Measurements from ENCODE around the gene MBOAT2. TPM values are rescaled to one million over a fixed set of nuclear protein-coding genes. Genes with fewer than 3 reads are reported as not detected.

Gene MBOAT2
- polyA plus RNA-seq, 3 donors, result 53.0 to 71.6 (median 70.2) TPM

- DNase-seq, result no peak
Observed at GRCh38 chr2:8862230-8862629, 141.3 kb downstream of the MBOAT2 start.

GRCh38 chr2:8861797-8862196 lies 141.7 kb downstream of the MBOAT2 start:
- DNase-seq, result no peak

GRCh38 chr2:8860239-8860638 lies 143.2 kb downstream of the MBOAT2 start:
- no peak for DNase-seq

GRCh38 chr2:8858910-8859309 lies 144.6 kb downstream of the MBOAT2 start:
- DNase-seq, result no peak

GRCh38 chr2:8858264-8858663 lies 145.2 kb downstream of the MBOAT2 start:
- no peak for DNase-seq

GRCh38 chr2:8857709-8858108 lies 145.8 kb downstream of the MBOAT2 start:
- DNase-seq, result peak; percentile 44

- no peak for DNase-seq
Observed at GRCh38 chr2:8856176-8856575, 147.3 kb downstream of the MBOAT2 start.

GRCh38 chr2:8855010-8855409 lies 148.5 kb downstream of the MBOAT2 start:
- no peak for DNase-seq

GRCh38 chr2:8853426-8853825 lies 150.1 kb downstream of the MBOAT2 start:
- DNase-seq, result no peak

GRCh38 chr2:8851811-8852560 lies 151.5 kb downstream of the MBOAT2 start:
- DNase-seq, result no peak

GRCh38 chr2:8850845-8851487 lies 152.5 kb downstream of the MBOAT2 start:
- no peak for DNase-seq

- no peak for DNase-seq
Observed at GRCh38 chr2:8849327-8849726, 154.2 kb downstream of the MBOAT2 start.

GRCh38 chr2:8848328-8849100 lies 155.0 kb downstream of the MBOAT2 start:
- peak; percentile 55 for DNase-seq

- no peak for DNase-seq
Observed at GRCh38 chr2:8847400-8847799, 156.1 kb downstream of the MBOAT2 start.

- no peak for DNase-seq
Observed at GRCh38 chr2:8841932-8842331, 161.6 kb downstream of the MBOAT2 start.

- DNase-seq, result no peak
Observed at GRCh38 chr2:8840475-8841091, 162.9 kb downstream of the MBOAT2 start.

- DNase-seq, result no peak
Observed at GRCh38 chr2:8839189-8839965, 164.1 kb downstream of the MBOAT2 start.

- no peak for DNase-seq
Observed at GRCh38 chr2:8837795-8838140, 165.7 kb downstream of the MBOAT2 start.

GRCh38 chr2:8836971-8837794 lies 166.3 kb downstream of the MBOAT2 start, which contains the start of gene KIDINS220:
Gene KIDINS220, minus strand, starts transcription at chr2:8837613. Its CDS starts 10,520 bp downstream, at chr2:8827093.
- DNase-seq, result peak; percentile 85

- no peak for DNase-seq
Observed at GRCh38 chr2:8835279-8835678, 168.2 kb downstream of the MBOAT2 start.

GRCh38 chr2:8833853-8834252 lies 169.6 kb downstream of the MBOAT2 start:
- DNase-seq, result no peak
